Smooth muscle cell of the pulmonary artery (primary cell): Measurements from ENCODE around the gene FREM2. TPM values are rescaled to one million over a fixed set of nuclear protein-coding genes. Genes with fewer than 3 reads are reported as not detected.

Experiments
- total RNA-seq: library from RNA; depleted of rRNA; stranded (reverse); fragments of >200 nt; gene quantifications from 2 replicates; pipeline ENCODE4 v1.2.3, GENCODE V29; 2014

The FREM2 gene, protein sequence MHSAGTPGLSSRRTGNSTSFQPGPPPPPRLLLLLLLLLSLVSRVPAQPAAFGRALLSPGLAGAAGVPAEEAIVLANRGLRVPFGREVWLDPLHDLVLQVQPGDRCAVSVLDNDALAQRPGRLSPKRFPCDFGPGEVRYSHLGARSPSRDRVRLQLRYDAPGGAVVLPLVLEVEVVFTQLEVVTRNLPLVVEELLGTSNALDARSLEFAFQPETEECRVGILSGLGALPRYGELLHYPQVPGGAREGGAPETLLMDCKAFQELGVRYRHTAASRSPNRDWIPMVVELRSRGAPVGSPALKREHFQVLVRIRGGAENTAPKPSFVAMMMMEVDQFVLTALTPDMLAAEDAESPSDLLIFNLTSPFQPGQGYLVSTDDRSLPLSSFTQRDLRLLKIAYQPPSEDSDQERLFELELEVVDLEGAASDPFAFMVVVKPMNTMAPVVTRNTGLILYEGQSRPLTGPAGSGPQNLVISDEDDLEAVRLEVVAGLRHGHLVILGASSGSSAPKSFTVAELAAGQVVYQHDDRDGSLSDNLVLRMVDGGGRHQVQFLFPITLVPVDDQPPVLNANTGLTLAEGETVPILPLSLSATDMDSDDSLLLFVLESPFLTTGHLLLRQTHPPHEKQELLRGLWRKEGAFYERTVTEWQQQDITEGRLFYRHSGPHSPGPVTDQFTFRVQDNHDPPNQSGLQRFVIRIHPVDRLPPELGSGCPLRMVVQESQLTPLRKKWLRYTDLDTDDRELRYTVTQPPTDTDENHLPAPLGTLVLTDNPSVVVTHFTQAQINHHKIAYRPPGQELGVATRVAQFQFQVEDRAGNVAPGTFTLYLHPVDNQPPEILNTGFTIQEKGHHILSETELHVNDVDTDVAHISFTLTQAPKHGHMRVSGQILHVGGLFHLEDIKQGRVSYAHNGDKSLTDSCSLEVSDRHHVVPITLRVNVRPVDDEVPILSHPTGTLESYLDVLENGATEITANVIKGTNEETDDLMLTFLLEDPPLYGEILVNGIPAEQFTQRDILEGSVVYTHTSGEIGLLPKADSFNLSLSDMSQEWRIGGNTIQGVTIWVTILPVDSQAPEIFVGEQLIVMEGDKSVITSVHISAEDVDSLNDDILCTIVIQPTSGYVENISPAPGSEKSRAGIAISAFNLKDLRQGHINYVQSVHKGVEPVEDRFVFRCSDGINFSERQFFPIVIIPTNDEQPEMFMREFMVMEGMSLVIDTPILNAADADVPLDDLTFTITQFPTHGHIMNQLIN (N-terminal part only)
- total RNA-seq = under 0.01 TPM in 1 of 2 replicates, not detected in the other

DNA sequence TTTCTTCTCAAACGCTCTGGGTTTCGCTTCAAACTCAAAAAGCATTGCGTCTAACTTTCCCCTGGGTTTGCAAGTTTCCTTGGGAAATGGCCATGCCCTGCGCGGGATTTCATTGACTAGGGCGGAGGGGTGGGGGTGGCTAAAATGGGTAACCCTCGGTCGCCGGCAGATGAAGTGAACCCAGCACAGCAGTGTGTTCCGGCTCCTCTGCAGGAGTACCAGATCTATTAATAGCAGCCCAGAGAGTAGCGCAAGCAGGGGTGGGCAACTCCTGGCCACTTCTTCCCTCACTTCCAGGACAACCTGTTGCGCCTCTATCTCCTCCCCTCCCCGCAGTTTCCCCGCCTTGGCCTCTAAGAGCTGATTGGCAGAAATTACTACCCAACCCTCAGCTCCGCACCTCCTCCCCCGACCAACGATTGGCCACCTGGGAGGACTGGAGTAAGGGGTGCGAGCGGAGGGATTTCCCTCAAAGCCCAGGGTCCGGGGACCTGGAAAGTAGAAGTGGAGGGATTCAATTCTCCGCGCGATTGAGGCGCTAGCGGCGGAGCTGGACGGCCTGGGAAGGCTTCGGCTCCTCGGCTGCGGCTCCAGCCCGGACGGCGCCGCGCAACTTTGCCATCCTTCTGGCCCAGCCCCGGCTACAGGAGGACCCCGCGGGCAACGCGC lies at the start of gene FREM2:
TSS of gene FREM2 (plus strand) at position 501 of the 669 bp plus-strand sequence. CDS start 268 bp downstream, outside the sequence.

